MCF 10A (cell line): ENCODE results near the gene TSPAN31. TPM values are rescaled to one million over a fixed set of nuclear protein-coding genes. Genes with fewer than 3 reads are reported as not detected.

Experiments used
- BruUV-seq: library from RNA; stranded (reverse); fragments of 400-500 nt; replicated peaks from 2 replicates; lab custom pipeline; 2021; lab: Mats Ljungman, UMichigan
- CTCF ChIA-PET: fragments of 300-600 bp; sonication (Branson Sonifier 250); formaldehyde crosslinking; extraction: SDS; loops from one replicate; lab custom pipeline; 2021; ENCODE audit warnings: antibody characterized with exemption, inconsistent platforms; lab: Yijun Ruan, JAX
- POLR2A ChIA-PET: fragments of 300-600, 350-650 bp; sonication (Branson Sonifier 250); formaldehyde crosslinking; extraction: SDS; loops from one replicate; lab custom pipeline; 2020; ENCODE audit warnings: antibody characterized with exemption, inconsistent platforms; lab: Yijun Ruan, JAX
- DNase-seq: peaks from one replicate; pipeline ENCODE4 v3.0.0-alpha.2; 2018; ENCODE audit not compliant: unreplicated experiment
- H3K27ac Mint-ChIP-seq: one replicate; pipeline ENCODE4 v1.8.0; 2022; ENCODE audit warnings: mild to moderate bottlenecking, low read depth, mixed read lengths; ENCODE audit not compliant: unreplicated experiment
- H3K27me3 Mint-ChIP-seq: one replicate; pipeline ENCODE4 v1.8.0; 2022; ENCODE audit warnings: mixed read lengths; ENCODE audit not compliant: insufficient read depth, unreplicated experiment
- H3K36me3 Mint-ChIP-seq: one replicate; pipeline ENCODE4 v1.8.0; 2022; ENCODE audit warnings: mild to moderate bottlenecking, moderate library complexity, mixed read lengths; ENCODE audit not compliant: insufficient read depth, unreplicated experiment
- H3K4me1 Mint-ChIP-seq: one replicate; pipeline ENCODE4 v1.8.0; 2022; ENCODE audit warnings: mixed read lengths; ENCODE audit not compliant: insufficient read depth, unreplicated experiment
- H3K4me3 Mint-ChIP-seq: one replicate; pipeline ENCODE4 v1.8.0; 2022; ENCODE audit warnings: mild to moderate bottlenecking, moderate library complexity, mixed read lengths; ENCODE audit not compliant: unreplicated experiment
- H3K9me3 Mint-ChIP-seq: one replicate; pipeline ENCODE4 v1.8.0; 2022; ENCODE audit warnings: mixed read lengths; ENCODE audit not compliant: unreplicated experiment
- CTCF ChIP-seq: fragments of 200-600 bp; IDR thresholded peaks from one replicate; pipeline ENCODE4 v1.8.0; 2022; ENCODE audit warnings: antibody characterized with exemption, mild to moderate bottlenecking; ENCODE audit not compliant: unreplicated experiment
- intact Hi-C: fragments of 100-400 bp; cut with micrococcal nuclease; formaldehyde crosslinking; loops from 2 replicates; pipeline ENCODE4 v1.14.1; 2022
- total RNA-seq: library from RNA; stranded (reverse); gene quantifications from 2 replicates; pipeline ENCODE4 v1.2.3, GENCODE V29; 2022

Gene TSPAN31
- total RNA-seq, 1 experiment from 2014 or later = 24.8 TPM

GRCh38 chr12:57777911-57778310 is 33.1 kb downstream of the TSPAN31 start:
- Mint-ChIP-seq H3K9me3 (no peaks in the 10 kb centered on the region), H3K27ac (no peak overlapping the region), H3K36me3 (peaks cover 21% of the 10 kb centered on the region), H3K4me3 (no peak overlapping the region), H3K4me1 (peaks cover 30% of the 10 kb centered on the region), H3K27me3 (no peaks in the 10 kb centered on the region)
- no peak for TF ChIP-seq CTCF
- no TSS peak for BruUV-seq
- ChIA-PET CTCF (no interaction called here), POLR2A (interaction anchor here (0.7 to 1.0 kb wide), 3 partner anchors 22 to 158 kb away, joined by 3 to 6 read pairs (median 3); partner anchors contain the start of gene CDK4)
- DNase-seq = no peak
- intact Hi-C loops = no loop called here

- Mint-ChIP-seq H3K36me3 (peaks cover 31% of the 10 kb centered on the region), H3K27ac (no peak overlapping the region), H3K4me3 (no peak overlapping the region), H3K9me3 (no peaks in the 10 kb centered on the region), H3K27me3 (no peaks in the 10 kb centered on the region), H3K4me1 (peaks cover 25% of the 10 kb centered on the region)
- intact Hi-C loops = no loop called here
- no TSS peak for BruUV-seq
- no peak for TF ChIP-seq CTCF
- no peak for DNase-seq
- CTCF ChIA-PET = interaction anchor here (0.5 to 1.6 kb wide), 6 partner anchors 12 to 189 kb away, joined by 3 to 5 read pairs (median 3); partner anchors contain the start of genes CYP27B1 and PIP4K2C
- POLR2A ChIA-PET = interaction anchor here (0.7 to 0.9 kb wide), 2 partner anchors 66 to 130 kb away, joined by 3 read pairs; no protein-coding TSS in a partner anchor
These were observed 34.9 kb downstream of the TSPAN31 start for GRCh38 chr12:57779736-57780135.

GRCh38 chr12:57780284-57780897 is 35.6 kb downstream of the TSPAN31 start:
- no peaks in the 10 kb centered on the region for H3K27me3 Mint-ChIP-seq
- POLR2A ChIA-PET = interaction anchor here (0.9 to 3.7 kb wide), 2 partner anchors 7 to 65 kb away, joined by 3 to 39 read pairs; partner anchors contain the start of genes EEF1AKMT3 and METTL1
- H3K4me1 Mint-ChIP-seq = peaks cover 25% of the 10 kb centered on the region
- no peak overlapping the region for H3K4me3 Mint-ChIP-seq
- no peak for TF ChIP-seq CTCF
- no peak for DNase-seq
- no TSS peak for BruUV-seq
- CTCF ChIA-PET = interaction anchor here (0.5 to 1.5 kb wide), 5 partner anchors 24 to 189 kb away, joined by 3 to 7 read pairs (median 5); partner anchors contain the start of gene PIP4K2C
- H3K9me3 Mint-ChIP-seq = no peaks in the 10 kb centered on the region
- H3K27ac Mint-ChIP-seq = no peak overlapping the region
- peaks cover 37% of the 10 kb centered on the region for H3K36me3 Mint-ChIP-seq
- intact Hi-C loops = no loop called here

GRCh38 chr12:57781244-57781643 is 36.4 kb downstream of the TSPAN31 start:
- H3K27ac Mint-ChIP-seq = peak overlapping the region; percentile 20
- intact Hi-C loops = no loop called here
- no peak for TF ChIP-seq CTCF
- no peaks in the 10 kb centered on the region for H3K9me3 Mint-ChIP-seq
- no peak overlapping the region for H3K4me3 Mint-ChIP-seq
- peaks cover 21% of the 10 kb centered on the region for H3K4me1 Mint-ChIP-seq
- H3K36me3 Mint-ChIP-seq = peaks cover 36% of the 10 kb centered on the region
- DNase-seq = no peak
- ChIA-PET POLR2A (interaction anchor here (0.7 to 3.7 kb wide), 6 partner anchors 8 to 153 kb away, joined by 3 to 39 read pairs (median 3); partner anchors contain the start of genes CTDSP2, CYP27B1, EEF1AKMT3 and METTL1), CTCF (interaction anchor here (0.7 to 1.5 kb wide), 8 partner anchors 9 to 125 kb away, joined by 3 to 7 read pairs (median 4); partner anchors contain the start of genes EEF1AKMT3 and METTL1)
- H3K27me3 Mint-ChIP-seq = no peaks in the 10 kb centered on the region
- no TSS peak for BruUV-seq
